GM12892 (cell line): ENCODE results near the gene C1orf56. TPM values are rescaled to one million over a fixed set of nuclear protein-coding genes. Genes with fewer than 3 reads are reported as not detected.

Experiments used
- DNase-seq: peaks from one replicate; pipeline ENCODE4 v3.0.0; 2011; ENCODE audit not compliant: insufficient read length
- FAIRE-seq: peaks from 2 replicates; lab custom pipeline; 2011; peaks lifted over from hg19 to GRCh38; lab: Jason Lieb, UNC
- POLR2A ChIP-seq: IDR thresholded peaks from 2 replicates; pipeline ENCODE4 v1.6.1; 2011; ENCODE audit warnings: low read depth, low read length, control low read depth
- POLR2AphosphoS5 ChIP-seq: IDR thresholded peaks from 2 replicates; pipeline ENCODE4 v1.6.1; 2011; ENCODE audit warnings: low read depth, low read length, control low read depth
- TAF1 ChIP-seq: IDR thresholded peaks from 2 replicates; pipeline ENCODE4 v1.6.1; 2011; ENCODE audit warnings: low read depth, mild to moderate bottlenecking, control low read depth, low read length, borderline replicate concordance
- polyA plus RNA-seq: library from polyadenylated mRNA; unstranded; fragments of >200 nt; gene quantifications from one replicate; pipeline ENCODE4 v1.2.1, GENCODE V29; 2012; ENCODE audit warnings: missing spikeins, inconsistent platforms; ENCODE audit not compliant: missing spikeins

Gene C1orf56, protein sequence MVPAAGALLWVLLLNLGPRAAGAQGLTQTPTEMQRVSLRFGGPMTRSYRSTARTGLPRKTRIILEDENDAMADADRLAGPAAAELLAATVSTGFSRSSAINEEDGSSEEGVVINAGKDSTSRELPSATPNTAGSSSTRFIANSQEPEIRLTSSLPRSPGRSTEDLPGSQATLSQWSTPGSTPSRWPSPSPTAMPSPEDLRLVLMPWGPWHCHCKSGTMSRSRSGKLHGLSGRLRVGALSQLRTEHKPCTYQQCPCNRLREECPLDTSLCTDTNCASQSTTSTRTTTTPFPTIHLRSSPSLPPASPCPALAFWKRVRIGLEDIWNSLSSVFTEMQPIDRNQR
- polyA plus RNA-seq = 0.74 TPM

DNA sequence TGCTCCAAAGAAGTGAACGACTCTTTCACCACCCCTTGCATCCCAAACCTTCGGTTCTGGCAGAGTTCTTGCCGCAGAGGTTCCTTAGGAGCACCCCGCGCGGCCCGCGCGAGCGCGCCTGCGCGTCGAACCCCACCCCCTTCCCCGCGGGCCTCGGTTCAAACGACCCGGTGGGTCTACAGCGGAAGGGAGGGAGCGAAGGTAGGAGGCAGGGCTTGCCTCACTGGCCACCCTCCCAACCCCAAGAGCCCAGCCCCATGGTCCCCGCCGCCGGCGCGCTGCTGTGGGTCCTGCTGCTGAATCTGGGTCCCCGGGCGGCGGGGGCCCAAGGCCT, at the start of gene C1orf56:
TSS of gene C1orf56 (plus strand) at position 161 of the 334 bp plus-strand sequence. CDS start at position 258, 97 bp downstream.
- no peak for TF ChIP-seq TAF1
- TF ChIP-seq POLR2A = peak; percentile 58; the same call in 1 of the 2 replicates
- TF ChIP-seq POLR2AphosphoS5 = no peak
- DNase-seq (peak; percentile 78), FAIRE-seq (peak; percentile 90)

DNA sequence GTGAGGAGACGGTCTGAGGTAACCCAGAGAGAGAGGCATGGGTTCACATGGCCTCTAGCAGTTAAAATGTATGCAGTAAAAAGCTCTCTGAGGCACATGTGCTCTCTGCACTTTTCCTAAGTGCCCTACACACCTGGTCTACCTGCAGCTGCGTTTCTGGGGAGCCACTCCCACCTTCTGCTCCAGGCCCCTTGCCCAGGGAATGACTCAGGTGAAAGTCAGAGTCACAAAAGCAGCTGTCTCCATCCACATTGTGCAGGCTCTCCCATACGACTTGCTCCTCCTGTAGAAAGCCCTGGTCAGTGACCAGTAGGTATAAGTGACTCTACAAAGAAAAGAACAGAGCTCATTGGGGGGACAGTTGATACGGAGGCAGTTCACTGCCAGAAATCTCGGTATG, 49.6 kb upstream of the C1orf56 start:
- no peak for DNase-seq
- FAIRE-seq = no peak
- TF ChIP-seq TAF1 (no peak), POLR2A (no peak)

DNA sequence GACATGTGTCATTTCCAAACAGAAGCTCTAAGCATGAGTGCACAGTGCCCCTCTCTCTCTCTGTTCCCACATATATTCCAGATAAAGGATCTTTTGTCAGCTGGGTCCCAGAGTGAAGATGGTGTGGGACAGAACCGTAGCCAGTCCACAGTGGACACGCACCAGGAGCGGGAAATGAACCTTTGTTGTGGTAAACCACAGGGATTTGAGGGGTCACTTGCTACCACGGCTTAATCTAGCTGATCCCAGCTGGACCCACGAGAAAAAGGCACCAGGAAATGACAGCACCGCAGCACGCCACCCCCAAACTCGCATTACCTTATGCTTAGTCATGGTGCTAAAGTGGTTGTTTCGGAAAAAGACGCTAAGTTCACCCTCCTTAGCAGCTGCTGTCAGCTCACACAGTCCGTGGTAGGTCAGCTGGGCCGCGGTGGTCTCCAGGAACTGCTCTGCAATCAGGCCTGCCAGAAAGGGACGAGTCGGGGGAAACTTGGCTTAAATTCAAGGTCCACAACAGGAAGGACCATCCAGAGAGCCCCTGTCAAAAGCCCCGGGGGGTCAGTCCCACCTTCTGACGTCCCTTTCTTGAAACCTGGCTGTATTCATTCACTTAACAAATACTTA, 48.4 kb upstream of the C1orf56 start:
- no peak for DNase-seq
- no peak for FAIRE-seq
- TF ChIP-seq TAF1 (no peak), POLR2AphosphoS5 (no peak), POLR2A (no peak)

DNA sequence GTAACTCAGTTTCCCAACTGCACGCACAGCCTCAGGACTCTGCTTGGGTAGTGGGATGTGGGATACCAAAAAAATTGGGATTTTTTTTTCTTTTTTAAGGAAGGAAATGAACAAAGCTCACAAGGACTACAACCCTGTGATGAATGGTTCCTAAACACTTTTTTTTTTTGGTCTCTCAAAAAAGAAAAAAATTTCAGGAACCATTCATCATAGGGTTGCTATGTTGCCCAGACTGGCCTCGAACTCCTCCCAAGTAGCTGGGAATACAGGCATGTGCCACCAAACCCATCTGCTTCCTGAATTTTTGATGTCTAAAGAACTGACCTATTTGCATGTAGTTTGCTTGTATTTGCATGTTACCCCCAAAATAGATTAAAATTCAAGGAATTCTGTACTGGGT, 47.6 kb upstream of the C1orf56 start:
- FAIRE-seq (no peak), DNase-seq (no peak)
- no peak for TF ChIP-seq POLR2A
- TF ChIP-seq TAF1 = no peak
- TF ChIP-seq POLR2AphosphoS5 = no peak

DNA sequence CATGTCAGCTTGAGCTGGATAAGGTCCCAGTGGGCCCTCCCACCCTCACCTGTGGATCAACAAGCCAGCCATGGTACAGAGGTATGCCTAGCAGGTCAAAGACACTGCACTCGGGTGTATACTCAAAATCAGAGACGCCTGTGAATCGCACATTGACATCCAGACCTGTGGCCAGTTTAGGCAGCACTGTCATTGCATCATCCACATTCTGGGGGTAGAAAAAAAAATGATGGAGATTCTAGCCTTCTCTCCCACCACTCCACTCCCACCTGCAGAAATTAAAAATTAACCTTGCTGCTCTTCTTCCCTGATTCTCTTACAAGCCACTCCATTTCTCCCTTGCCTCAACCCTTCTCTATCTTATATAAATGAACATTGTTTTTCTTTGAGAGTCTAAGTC, 47.1 kb upstream of the C1orf56 start:
- DNase-seq (no peak), FAIRE-seq (no peak)
- no peak for TF ChIP-seq POLR2AphosphoS5
- TF ChIP-seq POLR2A = no peak
- no peak for TF ChIP-seq TAF1

DNA sequence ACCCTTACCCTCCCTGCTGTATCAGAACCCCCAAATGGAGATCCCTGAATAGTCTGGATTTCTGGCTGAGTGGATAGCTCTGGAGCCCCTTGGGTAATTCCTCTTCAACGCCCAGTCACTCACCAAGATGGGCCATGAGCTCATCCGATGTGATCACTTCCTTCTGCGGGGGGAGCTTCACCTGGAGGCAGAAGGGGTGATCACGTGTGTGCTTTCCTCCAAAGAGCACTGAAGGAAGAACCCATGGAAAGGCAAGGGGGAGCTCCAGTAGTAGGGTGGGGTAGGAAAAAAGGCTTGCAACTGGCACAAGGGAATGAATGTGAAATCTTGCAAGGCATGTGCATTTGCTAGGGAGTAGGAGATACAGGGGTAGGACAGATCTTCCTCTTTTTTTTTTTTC, 45.9 kb upstream of the C1orf56 start:
- no peak for FAIRE-seq
- TF ChIP-seq TAF1 (no peak), POLR2AphosphoS5 (no peak), POLR2A (no peak)
- DNase-seq = no peak

DNA sequence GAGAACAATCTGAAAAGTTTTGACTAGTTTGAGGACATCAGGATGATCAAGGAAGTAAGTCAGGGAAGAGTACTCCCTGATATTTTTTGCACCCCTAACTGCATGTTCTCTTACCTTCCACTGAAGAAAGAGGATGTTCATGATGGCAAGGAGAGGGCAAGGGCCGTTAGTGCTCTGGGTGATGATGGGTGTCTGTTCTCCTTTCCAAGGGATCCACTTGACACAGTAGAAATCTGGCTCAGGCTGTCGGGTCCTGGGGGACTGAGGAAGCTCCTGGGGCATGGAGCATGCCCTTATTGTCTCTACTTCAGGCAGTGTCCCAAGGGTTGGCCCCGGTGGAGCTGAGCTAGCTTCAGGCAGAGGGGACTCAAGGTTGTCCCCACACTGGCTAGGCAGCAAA, 45.5 kb upstream of the C1orf56 start:
- TF ChIP-seq TAF1 (no peak), POLR2AphosphoS5 (no peak), POLR2A (no peak)
- no peak for FAIRE-seq
- no peak for DNase-seq

DNA sequence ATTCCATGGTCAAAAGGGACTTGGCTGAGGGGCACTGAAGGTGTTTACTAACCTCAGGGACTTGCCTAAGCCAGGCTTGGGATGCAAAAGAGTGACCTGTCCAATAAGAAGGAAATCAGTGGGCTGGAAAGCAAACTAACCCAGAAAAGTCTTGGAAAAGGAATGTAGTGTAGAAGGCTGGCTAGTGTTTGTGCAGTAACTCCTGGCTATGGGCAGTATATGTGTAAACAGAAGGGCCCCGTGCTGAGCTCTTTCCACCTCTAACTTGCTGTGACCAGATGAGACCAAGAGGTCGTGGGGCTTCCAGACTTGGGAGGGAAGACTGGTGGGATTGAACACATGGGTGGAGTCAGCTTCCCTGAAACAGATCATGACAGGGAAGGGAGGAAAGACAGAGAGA, 44.9 kb upstream of the C1orf56 start:
- no peak for DNase-seq
- TF ChIP-seq POLR2AphosphoS5 (no peak), TAF1 (no peak), POLR2A (no peak)
- no peak for FAIRE-seq

DNA sequence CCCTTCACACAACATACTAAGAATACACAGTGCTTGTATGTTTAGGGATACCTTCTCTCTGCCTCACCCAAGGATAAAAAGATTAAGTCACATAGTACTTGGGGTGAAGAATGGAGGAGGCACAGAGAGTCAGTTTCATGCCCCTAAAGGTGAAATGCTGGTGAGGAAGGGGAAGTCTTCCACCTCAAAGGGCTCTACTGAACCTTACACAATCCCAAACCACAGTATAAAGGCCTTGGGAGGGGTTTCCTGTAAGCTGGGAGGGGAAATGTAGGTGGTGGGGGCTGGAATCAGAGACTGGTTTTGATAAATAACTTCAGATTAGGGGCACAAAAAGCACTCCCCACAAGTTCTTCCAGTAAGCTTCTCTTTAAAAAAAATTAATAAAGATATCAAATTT, 44.4 kb upstream of the C1orf56 start:
- FAIRE-seq (no peak), DNase-seq (no peak)
- TF ChIP-seq POLR2AphosphoS5 (no peak), TAF1 (no peak), POLR2A (no peak)

DNA sequence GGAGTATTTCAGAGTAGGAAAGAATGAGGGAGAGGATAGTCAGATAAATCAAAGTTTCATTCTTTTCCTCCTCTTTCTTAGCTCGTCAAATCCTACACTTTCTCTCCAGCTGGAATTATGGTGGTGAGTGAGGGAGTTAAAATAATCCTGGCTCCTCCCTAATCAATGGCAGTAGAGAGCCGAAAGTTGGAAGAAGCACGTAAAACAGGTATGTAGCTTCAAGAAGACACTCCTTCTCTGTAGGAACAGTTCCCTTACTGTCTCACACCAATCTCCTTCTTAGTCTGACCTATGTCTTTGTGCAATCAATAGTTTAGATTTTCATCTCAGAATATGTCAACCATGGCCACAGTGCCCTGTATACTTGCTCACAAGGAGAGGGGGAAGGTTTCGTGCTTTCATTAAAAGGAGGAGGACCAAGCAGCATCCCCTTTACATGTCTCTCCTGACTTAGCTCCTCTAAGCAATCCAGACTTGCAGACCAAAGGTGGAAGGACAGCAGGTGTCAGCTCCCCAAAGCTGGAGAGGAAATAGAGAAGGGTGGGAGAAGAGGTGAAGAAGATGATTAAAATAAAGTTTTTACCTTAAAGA, 41.7 kb upstream of the C1orf56 start:
- no peak for FAIRE-seq
- no peak for DNase-seq
- TF ChIP-seq TAF1 = no peak
- no peak for TF ChIP-seq POLR2AphosphoS5
- TF ChIP-seq POLR2A = no peak

DNA sequence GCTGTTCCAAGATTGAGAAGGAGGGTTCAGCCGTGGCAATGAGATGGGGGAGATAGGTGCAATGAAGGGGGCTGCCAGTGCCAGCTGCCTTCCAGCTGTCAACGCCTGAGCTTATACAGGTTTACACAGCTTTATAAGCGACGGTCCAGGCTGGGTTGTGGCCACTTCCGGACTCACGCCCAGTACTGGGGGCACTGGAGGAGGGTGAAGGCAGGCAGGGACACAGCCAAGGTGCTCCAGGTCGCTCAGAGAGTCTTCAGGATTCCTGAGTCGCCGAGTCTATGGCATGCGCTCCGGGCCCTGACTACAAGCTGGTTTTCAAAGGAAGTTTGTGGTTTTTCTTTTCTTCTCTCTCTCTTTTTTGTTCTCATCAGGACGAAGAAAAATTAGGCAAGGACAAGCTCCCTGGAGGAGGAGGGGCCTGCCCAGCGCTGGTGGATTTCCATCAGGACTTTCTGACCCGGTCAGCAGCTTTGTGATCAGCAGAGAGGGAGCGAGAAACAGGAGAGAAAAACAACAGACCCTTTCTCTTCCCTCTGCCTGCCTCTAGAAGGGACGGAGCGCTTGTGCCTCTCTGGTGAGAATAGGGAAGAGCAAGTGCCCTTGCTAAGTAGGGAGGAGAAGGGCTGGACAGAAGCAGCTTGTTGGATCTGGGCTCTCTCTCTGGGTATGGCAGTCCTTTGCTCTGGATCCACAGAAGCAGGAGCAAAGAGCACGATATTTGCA, 41.1 kb upstream of the C1orf56 start, which contains the start of gene MINDY1:
TSS of gene MINDY1 (minus strand) at position 576 of the 726 bp plus-strand sequence. CDS start 4,285 bp downstream, outside the sequence.
- TF ChIP-seq POLR2A (no peak), TAF1 (no peak), POLR2AphosphoS5 (no peak)
- FAIRE-seq (no peak), DNase-seq (no peak)
